HL-60 (cell line): ENCODE data around the gene DRG1.

Source experiments
- CTCF ChIP-seq: IDR thresholded peaks from one replicate; pipeline ENCODE4 v1.5.1; 2011; ENCODE audit warnings: low read length, control low read depth, inconsistent platforms; ENCODE audit not compliant: insufficient read depth
- GABPA ChIP-seq: IDR thresholded peaks from 2 replicates; pipeline ENCODE4 v1.6.1; 2012; ENCODE audit warnings: low read depth
- POLR2AphosphoS5 ChIP-seq: IDR thresholded peaks from 2 replicates; pipeline ENCODE4 v1.6.1; 2012; ENCODE audit warnings: low read depth
- REST ChIP-seq: IDR thresholded peaks from 2 replicates; pipeline ENCODE4 v1.6.1; 2012; ENCODE audit warnings: low read depth; ENCODE audit not compliant: insufficient replicate concordance
- SPI1 ChIP-seq: IDR thresholded peaks from 2 replicates; pipeline ENCODE4 v1.6.1; 2012; ENCODE audit warnings: low read depth, mild to moderate bottlenecking, borderline replicate concordance

DNA sequence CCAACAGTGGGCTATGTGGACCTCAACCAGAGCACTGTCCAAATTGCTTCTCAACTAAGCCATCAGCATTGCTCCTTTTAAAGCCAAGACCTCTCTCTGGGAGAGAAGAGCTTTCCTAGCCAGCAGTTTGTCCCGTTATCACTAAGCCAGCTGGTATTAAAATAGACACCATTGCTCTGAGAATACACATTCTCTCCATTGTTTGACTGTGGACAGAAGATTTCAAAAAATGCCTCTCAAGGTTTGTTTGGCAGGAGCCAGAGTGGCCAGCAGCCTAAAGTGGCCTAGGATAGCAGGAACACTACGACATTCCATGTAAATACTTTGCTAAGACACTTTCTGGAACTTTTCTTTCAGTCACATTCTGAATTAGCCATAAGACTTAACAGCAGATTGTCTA, 49.0 kb downstream of the DRG1 start:
- no peak for TF ChIP-seq CTCF
- TF ChIP-seq GABPA = no peak
- TF ChIP-seq POLR2AphosphoS5 = no peak
- TF ChIP-seq REST = no peak
- no peak for TF ChIP-seq SPI1
